H9 (cell line): ENCODE results near the gene KIAA1671. TPM values are rescaled to one million over a fixed set of nuclear protein-coding genes. Genes with fewer than 3 reads are reported as not detected.

ENCODE experiments used
- DNase-seq: peaks from one replicate; pipeline ENCODE4 v3.0.0-alpha.2; 2017
- H2AFZ ChIP-seq: one replicate; pipeline ENCODE4 v1.6.1; 2013; ENCODE audit warnings: mild to moderate bottlenecking, low read length, control low read depth, moderate library complexity
- H2AK5ac ChIP-seq: 2 replicates; pipeline ENCODE4 v1.6.1; 2013; ENCODE audit warnings: low read length, control low read depth, mixed read lengths; ENCODE audit not compliant: insufficient read length
- H2BK120ac ChIP-seq: one replicate; pipeline ENCODE4 v1.6.1; 2013; ENCODE audit warnings: low read depth, mild to moderate bottlenecking, low read length, control low read depth, inconsistent platforms; ENCODE audit not compliant: poor library complexity, severe bottlenecking
- H2BK12ac ChIP-seq: 2 replicates; pipeline ENCODE4 v1.6.1; 2013; ENCODE audit warnings: low read length, control low read depth, mixed read lengths, low read depth; ENCODE audit not compliant: insufficient read length
- H2BK15ac ChIP-seq: 2 replicates; pipeline ENCODE4 v1.6.1; 2013; ENCODE audit warnings: low read depth, low read length, control low read depth
- H2BK20ac ChIP-seq: one replicate; pipeline ENCODE4 v1.6.1; 2013; ENCODE audit warnings: low read depth, mild to moderate bottlenecking, low read length, control low read depth, inconsistent platforms; ENCODE audit not compliant: poor library complexity, severe bottlenecking
- H2BK5ac ChIP-seq: 2 replicates; pipeline ENCODE4 v1.6.1; 2013; ENCODE audit warnings: low read length, control low read depth, mixed read lengths; ENCODE audit not compliant: insufficient read length
- H3K14ac ChIP-seq: 2 replicates; pipeline ENCODE4 v1.6.1; 2013; ENCODE audit warnings: low read length, control low read depth; ENCODE audit not compliant: insufficient read depth
- H3K18ac ChIP-seq: 2 replicates; pipeline ENCODE4 v1.6.1; 2013; ENCODE audit warnings: low read depth, mild to moderate bottlenecking, mixed read lengths, low read length, control low read depth; ENCODE audit not compliant: insufficient read length
- H3K23ac ChIP-seq: 2 replicates; pipeline ENCODE4 v1.6.1; 2013; ENCODE audit warnings: low read length, control low read depth, mixed read lengths, low read depth; ENCODE audit not compliant: insufficient read length
- H3K23me2 ChIP-seq: 2 replicates; pipeline ENCODE4 v1.6.1; 2013; ENCODE audit warnings: low read depth, mild to moderate bottlenecking, mixed read lengths, low read length, control low read depth; ENCODE audit not compliant: insufficient read length, poor library complexity, severe bottlenecking
- H3K27ac ChIP-seq: 2 replicates; pipeline ENCODE4 v1.5.1; 2013; ENCODE audit warnings: low read length, control low read depth, mixed read lengths, low read depth; ENCODE audit not compliant: insufficient read length
- H3K27me3 ChIP-seq: 2 replicates; pipeline ENCODE4 v1.6.1; 2013; ENCODE audit warnings: low read length, control low read depth, inconsistent platforms; ENCODE audit not compliant: insufficient read depth
- H3K4ac ChIP-seq: 2 replicates; pipeline ENCODE4 v1.6.1; 2013; ENCODE audit warnings: low read depth, mild to moderate bottlenecking, control low read depth, inconsistent platforms, low read length, moderate library complexity
- H3K4me1 ChIP-seq: 2 replicates; pipeline ENCODE4 v1.6.1; 2013; ENCODE audit warnings: low read length, control low read depth, inconsistent platforms; ENCODE audit not compliant: insufficient read depth
- H3K4me2 ChIP-seq: 2 replicates; pipeline ENCODE4 v1.6.1; 2013; ENCODE audit warnings: low read length, control low read depth, mixed read lengths; ENCODE audit not compliant: insufficient read length, insufficient read depth
- H3K56ac ChIP-seq: 2 replicates; pipeline ENCODE4 v1.6.1; 2013; ENCODE audit warnings: low read depth, mild to moderate bottlenecking, mixed read lengths, low read length, control low read depth; ENCODE audit not compliant: insufficient read length
- H3K79me1 ChIP-seq: 2 replicates; pipeline ENCODE4 v1.6.1; 2013; ENCODE audit warnings: low read depth, mild to moderate bottlenecking, moderate library complexity, low read length, control low read depth, inconsistent platforms; ENCODE audit not compliant: insufficient read depth, poor library complexity, severe bottlenecking
- H3K79me2 ChIP-seq: 2 replicates; pipeline ENCODE4 v1.6.1; 2013; ENCODE audit warnings: low read length, control low read depth, inconsistent platforms; ENCODE audit not compliant: insufficient read depth
- H3K9ac ChIP-seq: 2 replicates; pipeline ENCODE4 v1.6.1; 2013; ENCODE audit warnings: low read length, control low read depth, mixed read lengths; ENCODE audit not compliant: insufficient read length; ENCODE audit errors: extremely low read depth
- H3K9me3 ChIP-seq: one replicate; pipeline ENCODE4 v1.6.1; 2013; ENCODE audit warnings: low read depth, low read length, inconsistent platforms; ENCODE audit not compliant: control insufficient read depth
- H3T11ph ChIP-seq: one replicate; pipeline ENCODE4 v1.6.1; 2013; ENCODE audit warnings: mild to moderate bottlenecking, low read length, control low read depth, inconsistent platforms
- H4K20me1 ChIP-seq: one replicate; pipeline ENCODE4 v1.6.1; 2013; ENCODE audit not compliant: control insufficient read depth, insufficient read length, insufficient read depth
- H4K5ac ChIP-seq: 2 replicates; pipeline ENCODE4 v1.6.1; 2013; ENCODE audit warnings: low read depth, mild to moderate bottlenecking, mixed read lengths, low read length, control low read depth; ENCODE audit not compliant: insufficient read length
- H4K8ac ChIP-seq: replicated peaks from 2 replicates; pipeline ENCODE4 v1.6.1; 2013; ENCODE audit warnings: low read length, control low read depth, mixed read lengths, low read depth; ENCODE audit not compliant: insufficient read length
- H4K91ac ChIP-seq: 2 replicates; pipeline ENCODE4 v1.6.1; 2013; ENCODE audit warnings: low read depth, mild to moderate bottlenecking, moderate library complexity, mixed read lengths, low read length, control low read depth; ENCODE audit not compliant: insufficient read length
- H3K27ac Mint-ChIP-seq, 3 experiments: 2 replicates in 2 of 3; 3 replicates in 1 of 3; pipeline ENCODE4 v1.8.0; 2020 to 2021; ENCODE audit warnings: mixed read lengths in 3 of 3, mild to moderate bottlenecking in 1 of 3, moderate library complexity in 1 of 3
- H3K27me3 Mint-ChIP-seq: 2 replicates; pipeline ENCODE4 v1.8.0; 2021; ENCODE audit warnings: low read depth, mild to moderate bottlenecking, moderate library complexity, mixed read lengths
- H3K36me3 Mint-ChIP-seq, 3 experiments: 2 replicates in 2 of 3; 3 replicates in 1 of 3; pipeline ENCODE4 v1.8.0; 2020 to 2021; ENCODE audit warnings: low read depth in 3 of 3, mixed read lengths in 3 of 3; ENCODE audit not compliant: insufficient read depth in 1 of 3
- H3K4me1 Mint-ChIP-seq, 2 experiments: 2 replicates each; pipeline ENCODE4 v1.8.0; 2020; ENCODE audit warnings: mixed read lengths in 2 of 2
- H3K4me3 Mint-ChIP-seq, 2 experiments: 2 replicates in 1 of 2; 3 replicates in 1 of 2; pipeline ENCODE4 v1.8.0; 2020 to 2021; ENCODE audit warnings: mild to moderate bottlenecking in 2 of 2, mixed read lengths in 2 of 2, moderate library complexity in 1 of 2
- H3K9me3 Mint-ChIP-seq, 2 experiments: 2 replicates in 1 of 2; 3 replicates in 1 of 2; pipeline ENCODE4 v1.8.0; 2020; ENCODE audit warnings: mild to moderate bottlenecking in 2 of 2, mixed read lengths in 2 of 2, moderate library complexity in 1 of 2
- CTCF ChIP-seq: fragments of 200-600 bp; sonication (generic); conservative IDR thresholded peaks from 3 replicates; pipeline ENCODE4 v1.8.0; 2021; ENCODE audit warnings: antibody characterized with exemption, mild to moderate bottlenecking
- WGBS: extraction: QIAGEN DNeasy Blood & Tissue Kit; methylation state at CpG from one replicate; pipeline ENCODE4 v1.1.7; 2013; ENCODE audit warnings: missing lambda C conversion rate, low lambda C conversion rate, mixed read lengths; ENCODE audit not compliant: insufficient read length; ENCODE audit errors: extremely low coverage; 5-methylcytosine and 5-hydroxymethylcytosine counted together
- total RNA-seq: library from RNA; stranded (reverse); gene quantifications from 2 replicates; pipeline ENCODE4 v1.2.1, GENCODE V29; 2021

KIAA1671 gene
- total RNA-seq, 1 experiment from 2014 or later: 22.6 TPM

DNA sequence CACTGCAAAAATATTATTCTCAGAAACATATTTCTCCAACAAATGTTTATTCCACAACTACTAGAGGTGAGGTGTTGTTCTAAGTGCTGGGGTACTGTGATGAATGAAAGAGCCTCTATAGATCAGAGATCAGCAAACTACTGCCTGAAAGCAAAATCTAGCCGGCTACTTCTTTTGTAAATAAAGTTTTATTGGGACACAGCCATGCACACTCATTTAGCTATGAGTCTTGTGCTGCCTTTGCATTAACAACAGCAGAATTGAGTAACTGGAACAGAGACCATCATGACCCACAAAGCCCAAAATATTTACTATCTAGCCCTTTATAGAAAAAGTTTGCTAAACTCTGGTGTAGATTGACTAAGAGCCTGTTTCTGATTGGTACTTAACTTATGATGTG, 210.0 kb downstream of the KIAA1671 start:
- Histone ChIP-seq H4K8ac (no peak overlapping the region), H3K27ac (no peak overlapping the region), H2BK20ac (no peak overlapping the region), H3K9me3 (no peaks in the 10 kb centered on the region), H2BK120ac (no peak overlapping the region), H3K18ac (no peak overlapping the region), H3K79me1 (no peaks in the 10 kb centered on the region), H3T11ph (no peak overlapping the region), H4K5ac (no peak overlapping the region), H3K4me1 (no peaks in the 10 kb centered on the region), H3K27me3 (no peaks in the 10 kb centered on the region), H3K9ac (no peak overlapping the region), H2BK15ac (no peak overlapping the region), H3K4me2 (no peak overlapping the region), H3K56ac (no peak overlapping the region), H2BK12ac (no peak overlapping the region), H4K20me1 (no peaks in the 10 kb centered on the region), H3K23me2 (no peaks in the 10 kb centered on the region), H4K91ac (no peak overlapping the region), H3K14ac (no peak overlapping the region), H2AFZ (no peak overlapping the region), H3K79me2 (no peaks in the 10 kb centered on the region), H2BK5ac (no peak overlapping the region), H3K4ac (no peak overlapping the region), H2AK5ac (no peak overlapping the region), H3K23ac (no peak overlapping the region)
- DNase-seq: no peak
- Mint-ChIP-seq H3K4me1 (peaks cover 5 to 7% of the 10 kb centered on the region in 2 experiments), H3K9me3 (no peaks in the 10 kb centered on the region), H3K27me3 (no peaks in the 10 kb centered on the region), H3K4me3 (no peak overlapping the region), H3K27ac (no peak overlapping the region), H3K36me3 (no peaks in the 10 kb centered on the region)
- TF ChIP-seq CTCF: no peak
- WGBS: no CpG with 5 or more reads among the region's 1 CpG
